GM18526 (cell line): ENCODE data around the gene ARSK.

ENCODE experiments used
- POLR2A ChIP-seq: IDR thresholded peaks from 3 replicates; pipeline ENCODE4 v1.6.1; 2011; ENCODE audit not compliant: insufficient read length; ENCODE audit errors: extremely low read depth

The ARSK gene

GRCh38 chr5:95609711-95610110, 54.8 kb downstream of the ARSK start:
- TF ChIP-seq POLR2A = no peak

GRCh38 chr5:95610546-95610945, 55.6 kb downstream of the ARSK start:
- no peak for TF ChIP-seq POLR2A

DNA sequence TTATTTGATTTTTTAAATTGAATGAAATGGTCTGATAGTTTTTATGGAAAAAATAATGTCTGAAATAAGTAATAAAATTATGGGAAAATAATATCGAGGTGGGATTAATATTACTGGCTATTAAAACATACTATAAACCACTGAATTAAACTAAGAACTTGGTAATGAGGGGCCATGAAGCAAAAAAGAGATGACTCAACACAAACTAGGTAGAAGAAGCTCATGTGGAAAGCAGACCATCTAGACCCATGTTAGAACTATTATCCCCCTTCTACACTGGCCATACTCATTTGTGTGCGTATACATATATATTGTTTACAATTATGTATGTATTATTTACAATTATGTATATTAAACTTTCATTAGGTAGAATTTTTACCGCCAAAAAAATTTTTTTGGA, 56.5 kb downstream of the ARSK start:
- no peak for TF ChIP-seq POLR2A

DNA sequence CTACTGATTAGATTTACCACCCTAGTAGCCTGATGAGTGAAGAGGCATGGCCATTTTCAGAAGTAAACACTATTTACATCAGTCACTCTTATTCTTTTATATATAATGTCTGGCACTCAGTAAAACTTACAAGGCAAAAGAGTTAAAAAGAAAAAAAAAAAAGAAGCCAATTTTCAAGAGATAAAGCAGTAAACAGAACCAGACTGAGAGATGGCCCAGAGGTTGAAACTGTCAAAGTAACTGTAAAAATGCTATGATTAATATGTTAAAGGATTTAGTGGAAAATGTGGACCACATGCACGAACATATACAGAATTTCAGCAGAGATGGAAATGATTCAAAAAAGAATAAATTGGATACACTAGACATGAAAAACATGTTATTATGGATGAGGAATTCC, 58.6 kb downstream of the ARSK start:
- no peak for TF ChIP-seq POLR2A

- TF ChIP-seq POLR2A = no peak
These were observed 60.2 kb downstream of the ARSK start for GRCh38 chr5:95615164-95615467.

DNA sequence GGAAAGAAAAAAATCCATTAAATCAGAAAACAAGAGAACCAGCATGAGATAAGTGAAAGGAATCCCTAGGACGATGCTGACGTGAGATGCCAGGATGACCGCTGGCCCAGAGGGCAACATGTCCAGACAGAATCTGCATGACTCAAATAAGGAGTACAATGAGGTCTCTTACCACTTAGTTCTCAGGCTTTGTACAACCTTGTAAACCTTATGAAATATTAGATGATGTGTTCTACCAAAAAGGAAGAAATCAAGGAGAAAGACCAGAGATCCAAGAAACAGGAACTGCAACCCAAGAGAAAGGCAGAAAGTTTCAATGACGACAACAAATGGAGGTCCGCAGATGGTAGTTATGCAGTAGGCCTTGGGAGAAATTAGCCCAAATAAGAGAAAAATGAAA, 62.2 kb downstream of the ARSK start:
- TF ChIP-seq POLR2A = no peak

GRCh38 chr5:95619096-95619495, 64.2 kb downstream of the ARSK start:
- TF ChIP-seq POLR2A = no peak

DNA sequence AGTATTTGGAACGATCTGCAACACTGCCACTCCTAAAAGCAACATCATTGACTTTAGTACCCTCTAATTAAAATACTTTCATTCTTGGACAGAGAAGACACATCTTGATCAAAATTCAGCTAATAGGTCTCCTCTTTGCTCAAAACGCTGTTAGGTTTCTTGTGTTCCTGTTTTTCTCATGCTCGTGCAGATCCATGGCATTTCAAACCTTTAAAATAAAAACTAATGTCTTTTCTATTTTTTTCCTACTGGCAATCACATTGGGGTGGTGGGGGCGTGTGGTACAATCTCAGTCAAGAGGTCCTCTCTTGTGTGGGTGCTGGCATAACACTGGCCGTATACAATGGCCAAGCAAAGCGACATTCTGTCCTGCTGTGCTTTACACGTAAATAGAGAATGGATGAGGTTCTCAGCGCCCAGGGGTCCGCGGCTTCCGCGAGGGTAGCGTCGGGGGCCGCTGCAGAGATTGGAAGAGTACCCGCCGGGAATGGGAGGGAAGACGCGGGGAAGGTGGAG, 64.7 kb downstream of the ARSK start:
- TF ChIP-seq POLR2A = no peak

GRCh38 chr5:95620030-95620869, 65.3 kb downstream of the ARSK start, which contains the start of gene GPR150:
Gene GPR150, plus strand, starts transcription at chr5:95620087. Its CDS starts 189 bp downstream, at chr5:95620276.
- peak; percentile 32 for TF ChIP-seq POLR2A

DNA sequence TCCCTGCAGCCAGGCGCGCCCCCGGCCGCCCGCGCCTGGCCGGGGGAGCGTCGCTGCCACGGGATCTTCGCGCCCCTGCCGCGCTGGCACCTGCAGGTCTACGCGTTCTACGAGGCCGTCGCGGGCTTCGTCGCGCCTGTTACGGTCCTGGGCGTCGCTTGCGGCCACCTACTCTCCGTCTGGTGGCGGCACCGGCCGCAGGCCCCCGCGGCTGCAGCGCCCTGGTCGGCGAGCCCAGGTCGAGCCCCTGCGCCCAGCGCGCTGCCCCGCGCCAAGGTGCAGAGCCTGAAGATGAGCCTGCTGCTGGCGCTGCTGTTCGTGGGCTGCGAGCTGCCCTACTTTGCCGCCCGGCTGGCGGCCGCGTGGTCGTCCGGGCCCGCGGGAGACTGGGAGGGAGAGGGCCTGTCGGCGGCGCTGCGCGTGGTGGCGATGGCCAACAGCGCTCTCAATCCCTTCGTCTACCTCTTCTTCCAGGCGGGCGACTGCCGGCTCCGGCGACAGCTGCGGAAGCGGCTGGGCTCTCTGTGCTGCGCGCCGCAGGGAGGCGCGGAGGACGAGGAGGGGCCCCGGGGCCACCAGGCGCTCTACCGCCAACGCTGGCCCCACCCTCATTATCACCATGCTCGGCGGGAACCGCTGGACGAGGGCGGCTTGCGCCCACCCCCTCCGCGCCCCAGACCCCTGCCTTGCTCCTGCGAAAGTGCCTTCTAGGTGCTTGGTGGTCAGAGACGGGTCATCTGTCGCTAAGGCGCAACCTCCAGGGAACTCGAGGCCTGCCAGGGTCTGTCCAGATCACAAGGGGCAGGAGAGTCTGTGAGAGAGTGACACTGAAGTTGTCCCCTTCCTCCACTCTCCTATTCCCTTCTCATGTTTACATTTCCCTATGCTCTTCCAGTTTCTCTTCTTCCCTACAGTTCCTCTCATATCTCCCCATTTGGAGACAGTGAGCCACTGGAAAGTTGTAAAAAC, 66.3 kb downstream of the ARSK start:
- no peak for TF ChIP-seq POLR2A

- no peak for TF ChIP-seq POLR2A
These were observed 67.1 kb downstream of the ARSK start for GRCh38 chr5:95621839-95622629.

- TF ChIP-seq POLR2A = no peak
These were observed 68.8 kb downstream of the ARSK start for GRCh38 chr5:95623706-95624105.

GRCh38 chr5:95624368-95624767, 69.5 kb downstream of the ARSK start:
- no peak for TF ChIP-seq POLR2A

DNA sequence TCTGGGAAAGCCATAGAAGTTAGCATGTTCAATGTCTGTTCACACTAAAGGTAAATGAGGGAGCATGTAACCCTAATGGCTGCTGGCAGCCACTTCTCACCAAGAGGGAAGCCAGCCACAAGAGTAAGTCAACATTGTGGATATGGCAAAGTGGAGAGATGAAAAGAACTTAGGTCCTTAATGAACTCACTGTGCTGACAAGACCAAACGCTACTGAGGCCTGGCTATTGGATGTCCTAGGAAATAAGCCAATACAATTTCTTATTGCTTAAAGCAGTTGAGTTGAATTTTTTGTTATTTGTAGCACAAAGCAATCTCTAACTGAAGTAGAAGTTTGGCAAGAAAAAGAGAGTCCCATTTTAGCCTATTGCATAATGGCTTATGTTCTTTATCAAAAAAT, 71.8 kb downstream of the ARSK start:
- TF ChIP-seq POLR2A = no peak
